ENCODE results near the gene TWF2.
A peak's percentile ranks its signal among the peaks of the same experiment; 100 is the strongest.

Gene TWF2

DNA sequence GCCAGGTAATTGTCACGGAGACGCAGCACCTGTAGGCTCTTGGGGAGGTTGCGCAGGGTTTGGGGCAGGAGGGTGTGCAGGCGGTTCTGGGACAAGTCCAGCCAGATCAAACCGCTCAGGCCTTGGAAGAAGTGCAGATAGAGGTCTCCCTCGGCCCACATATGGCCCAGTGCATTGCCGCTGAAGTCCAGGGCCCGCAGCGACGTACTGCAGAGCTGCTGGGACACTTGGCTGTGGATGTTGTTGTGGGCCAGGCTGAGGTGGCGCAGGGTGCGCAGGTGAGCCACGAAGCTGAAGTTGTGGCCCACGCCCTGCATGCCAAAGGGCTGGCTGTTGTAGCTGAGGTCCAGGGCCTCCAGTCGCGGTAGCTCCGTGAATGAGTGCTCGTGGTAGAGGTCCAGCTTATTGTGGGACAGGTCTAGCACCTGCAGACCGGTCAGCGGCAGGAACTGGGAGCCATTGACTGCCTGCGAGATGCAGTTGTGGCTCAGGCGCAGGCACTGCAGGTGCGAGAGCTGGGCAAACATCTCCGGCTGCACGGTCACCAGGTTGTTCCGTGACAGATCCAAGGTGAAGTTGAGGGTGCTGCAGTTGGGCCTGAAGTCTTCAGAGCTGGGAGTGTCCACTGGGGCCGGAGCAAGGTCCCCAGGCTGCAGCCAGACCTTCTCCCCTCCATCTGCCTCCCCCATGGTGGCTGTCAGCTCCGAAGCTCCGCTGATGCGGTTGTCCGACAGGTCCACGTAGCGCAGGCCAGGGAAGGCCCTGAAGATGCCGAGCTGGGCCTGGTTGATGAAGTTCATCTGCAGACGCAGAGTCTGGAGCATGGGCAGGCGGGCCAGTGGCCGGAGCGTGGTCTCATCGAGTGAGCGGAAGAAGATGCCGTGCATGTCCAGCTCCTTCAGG is 16.4 kb downstream of the TWF2 start:
- no peak for DNase-seq (ENCODE audit: low read depth)

DNA sequence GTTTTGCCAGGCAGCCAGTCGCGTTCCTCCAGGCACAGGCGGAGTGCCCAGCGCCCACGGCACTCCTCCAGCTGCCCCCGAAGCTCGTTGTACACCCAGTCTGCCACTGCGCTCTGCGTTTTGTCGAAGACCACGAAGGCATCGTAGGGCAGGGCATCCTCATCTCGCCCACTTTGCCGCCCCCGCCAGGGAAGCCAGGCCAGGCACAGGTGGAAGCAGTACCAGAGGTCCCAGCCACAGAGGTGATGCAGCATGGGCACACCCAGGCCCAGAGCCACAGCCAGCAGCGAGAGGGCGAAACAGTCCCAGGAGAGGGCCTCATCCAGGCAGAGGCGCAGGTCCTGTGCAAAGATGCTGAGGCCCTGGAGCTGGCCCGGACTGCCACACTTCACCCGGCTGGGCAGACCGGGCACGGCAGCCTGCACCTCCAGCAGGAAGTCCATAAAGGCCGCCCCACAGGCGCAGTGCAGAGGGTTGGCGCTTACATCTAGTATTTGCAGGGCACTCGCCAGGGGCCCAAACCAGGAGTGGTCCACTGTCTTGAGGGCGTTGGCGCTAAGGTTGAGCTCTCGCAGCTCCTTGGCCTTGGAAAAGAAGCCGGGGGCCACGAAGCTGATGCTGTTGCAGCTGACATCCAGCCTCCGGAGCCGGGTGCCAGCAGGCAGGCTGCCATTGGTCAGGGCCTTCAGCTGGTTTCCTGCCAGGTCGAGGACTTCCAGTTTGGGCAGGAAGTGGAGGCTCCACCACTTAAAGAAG is 17.2 kb downstream of the TWF2 start:
- DNase-seq (ENCODE audit: low read depth), result no peak

DNA sequence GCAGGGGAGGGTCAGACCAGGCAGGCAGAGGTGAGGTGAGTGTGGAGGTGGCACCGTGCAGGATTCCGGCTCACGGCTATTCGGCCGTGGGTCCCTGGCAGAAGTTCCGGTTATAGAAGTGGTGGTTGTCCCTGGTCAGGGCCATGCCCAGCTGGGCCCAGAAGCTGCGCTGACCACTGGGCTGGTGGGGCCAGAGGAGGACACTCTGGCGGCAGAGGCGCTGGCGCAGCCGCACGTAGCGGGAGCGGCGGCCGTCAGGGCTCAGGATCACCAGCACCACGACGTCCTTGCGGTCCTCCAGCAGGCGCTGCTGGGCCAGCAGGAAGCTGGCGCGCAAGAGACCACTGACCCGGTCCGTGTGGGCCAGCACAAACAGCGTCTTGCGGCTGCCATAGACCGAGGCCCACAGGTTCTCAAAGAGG is 17.8 kb downstream of the TWF2 start:
- DNase-seq (ENCODE audit: low read depth), result no peak

DNA sequence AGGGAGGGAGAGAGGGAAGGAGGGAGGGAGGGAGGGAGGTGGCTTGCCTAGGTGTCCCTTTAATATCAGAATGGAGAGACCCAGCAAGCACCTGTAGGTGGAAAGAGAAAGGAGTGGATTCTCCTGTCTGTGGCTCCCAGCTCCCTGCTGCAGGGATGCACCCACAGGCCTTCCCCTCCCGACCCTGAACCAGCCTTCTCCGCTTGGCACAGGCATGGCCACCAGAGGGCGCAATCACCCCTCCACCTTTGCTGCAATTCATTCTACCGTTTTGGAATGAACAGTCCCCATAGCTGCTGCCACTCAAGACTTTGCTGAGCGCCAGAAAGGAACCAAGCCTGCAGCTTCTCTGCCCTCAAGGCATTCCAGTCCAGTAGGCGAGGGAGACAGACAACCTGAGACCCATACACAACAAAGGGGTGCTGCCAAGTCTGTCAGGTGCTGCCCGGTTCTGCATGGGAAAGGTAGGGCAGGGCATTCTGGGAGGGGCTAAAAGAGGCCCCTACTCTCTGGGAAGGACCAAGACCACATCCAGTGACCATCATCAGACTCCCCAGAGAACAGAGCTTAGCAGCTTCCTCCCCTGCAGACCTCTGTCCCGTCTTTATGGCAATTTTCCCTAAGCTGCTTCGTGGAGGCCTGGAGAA is 18.5 kb downstream of the TWF2 start:
- DNase-seq (ENCODE audit: low read depth), result peak; percentile 83

DNA sequence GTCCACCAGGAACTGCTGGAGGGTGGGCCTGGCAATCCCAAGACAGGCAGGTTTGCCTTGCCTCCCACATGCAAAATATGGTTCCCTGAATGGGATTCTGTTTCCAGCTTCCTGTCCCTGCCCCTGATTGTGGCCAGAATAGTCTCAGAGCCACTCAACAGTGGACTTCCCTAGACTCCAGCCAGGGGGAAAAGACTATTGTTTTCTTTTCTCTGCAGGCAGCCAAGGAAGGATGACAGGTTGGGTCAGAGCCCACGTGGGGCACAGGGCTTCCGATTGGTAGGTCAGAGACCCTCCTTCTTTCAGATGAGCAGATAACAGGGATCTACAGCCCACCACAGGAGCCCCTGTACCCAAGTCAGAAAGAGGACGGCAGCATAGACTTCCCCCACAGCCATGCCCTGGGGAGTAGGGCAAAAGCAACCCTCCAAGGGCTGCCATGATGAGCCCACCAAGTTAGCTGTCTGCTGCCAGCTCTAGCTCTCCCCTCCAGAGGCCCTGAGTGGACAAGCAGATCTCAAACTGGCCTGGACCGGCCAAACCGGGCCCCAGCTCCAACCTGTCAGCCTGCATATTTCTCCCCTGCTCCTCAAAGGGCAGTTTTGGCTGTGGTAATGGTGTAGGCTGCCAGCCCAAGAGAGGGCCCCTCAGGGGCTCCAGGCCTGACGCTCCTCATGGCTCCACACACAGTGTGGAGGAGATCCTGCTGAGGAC is 19.9 kb downstream of the TWF2 start:
- DNase-seq (ENCODE audit: low read depth), result no peak

DNA sequence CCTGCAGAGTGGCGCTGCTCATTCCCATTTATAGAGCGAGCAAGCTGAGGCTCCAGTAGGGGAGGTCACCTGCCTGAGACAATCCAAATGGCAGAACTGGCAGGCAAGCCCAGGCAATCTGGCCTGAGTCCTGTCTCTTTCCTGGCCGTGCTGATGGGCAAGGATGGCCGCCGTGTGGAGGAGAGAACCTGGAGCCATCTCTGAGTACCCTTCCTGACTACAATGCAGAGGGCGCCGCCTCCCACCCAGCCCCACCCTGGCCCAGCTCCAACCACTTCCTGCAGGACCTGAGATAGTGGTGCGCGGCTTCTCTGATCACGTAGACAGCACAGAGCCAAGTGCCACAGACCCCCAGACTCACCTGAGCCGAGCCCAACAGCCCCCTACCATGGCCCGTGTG is 20.5 kb downstream of the TWF2 start:
- no peak for DNase-seq (ENCODE audit: low read depth)

DNA sequence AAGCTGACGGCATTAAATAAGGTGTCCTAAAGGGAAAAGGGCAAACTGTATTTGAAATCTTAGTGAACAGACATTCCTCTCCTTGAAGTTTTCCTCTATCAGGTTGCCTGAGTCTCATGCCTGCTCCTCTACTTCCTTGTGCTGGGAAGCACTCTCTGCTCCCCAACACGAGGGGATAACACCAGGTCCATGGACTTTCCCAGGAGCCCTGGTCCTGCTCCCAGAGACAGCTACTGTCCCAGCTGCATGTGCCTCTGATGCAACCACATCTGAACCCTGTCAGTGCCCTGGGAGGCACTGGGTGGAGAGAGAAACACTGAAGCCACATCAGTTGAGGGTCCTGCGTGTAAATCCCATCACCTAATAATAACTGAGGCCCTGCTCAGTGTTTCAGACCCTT is 20.9 kb downstream of the TWF2 start:
- no peak for DNase-seq (ENCODE audit: low read depth)

DNA sequence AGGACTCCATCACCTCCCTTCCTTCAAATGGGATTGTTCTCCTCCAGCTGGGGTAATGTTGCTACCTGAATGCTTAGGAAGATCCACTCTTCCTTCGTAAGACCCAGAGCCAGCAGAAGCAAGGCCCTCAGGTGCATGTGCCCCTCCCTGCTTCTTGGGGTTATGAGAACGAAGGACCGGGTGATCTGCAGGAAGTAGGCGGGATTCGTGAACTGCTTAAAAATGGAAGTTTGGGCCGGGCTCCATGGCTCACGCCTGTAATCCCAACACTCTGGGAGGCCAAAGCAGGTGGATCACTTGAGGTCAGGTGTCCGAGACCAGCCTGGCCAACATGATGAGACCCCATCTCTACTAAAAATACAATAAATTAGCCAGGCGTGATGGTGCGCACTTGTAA is 21.6 kb downstream of the TWF2 start:
- DNase-seq (ENCODE audit: low read depth), result no peak

DNA sequence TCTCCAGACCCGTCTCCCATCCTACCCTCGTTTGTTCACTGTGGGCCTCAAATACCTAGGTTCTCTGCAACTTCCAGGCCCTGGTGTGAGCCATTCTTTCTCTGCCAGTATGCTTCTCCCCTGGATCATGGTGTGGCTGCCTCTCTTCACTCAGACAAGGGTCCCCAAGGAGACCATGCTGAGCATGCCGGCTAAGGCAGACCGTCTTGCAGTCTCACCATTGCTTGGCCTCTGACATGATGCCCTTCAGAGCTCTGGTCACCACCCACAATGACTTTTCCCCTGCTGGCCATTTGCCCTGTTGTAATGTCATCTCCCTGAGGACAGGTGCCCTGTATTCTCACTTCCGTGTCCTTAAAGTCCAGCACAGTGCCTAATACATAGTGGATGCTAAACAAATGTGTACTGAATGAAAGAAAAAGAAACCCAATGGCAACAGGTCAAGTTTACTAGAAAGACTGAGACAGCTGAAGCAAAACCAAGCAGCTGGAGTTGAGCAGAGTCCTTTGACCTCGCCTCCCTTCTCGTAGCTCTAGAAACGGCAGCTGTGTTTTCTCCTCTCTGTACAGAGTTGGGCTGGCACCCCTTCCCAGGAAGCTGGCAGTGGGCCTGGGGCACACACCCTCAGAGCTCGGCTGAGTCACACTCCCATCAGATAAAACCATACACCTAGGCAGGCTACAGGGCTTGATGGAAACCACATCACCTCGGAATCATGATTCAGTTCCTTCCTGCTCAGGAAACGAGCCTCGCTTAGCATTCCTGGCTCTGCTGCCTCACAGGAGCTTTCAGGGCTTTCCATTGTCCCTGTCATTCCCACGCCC is 22.2 kb downstream of the TWF2 start:
- DNase-seq (ENCODE audit: low read depth), result peak; percentile 53

DNA sequence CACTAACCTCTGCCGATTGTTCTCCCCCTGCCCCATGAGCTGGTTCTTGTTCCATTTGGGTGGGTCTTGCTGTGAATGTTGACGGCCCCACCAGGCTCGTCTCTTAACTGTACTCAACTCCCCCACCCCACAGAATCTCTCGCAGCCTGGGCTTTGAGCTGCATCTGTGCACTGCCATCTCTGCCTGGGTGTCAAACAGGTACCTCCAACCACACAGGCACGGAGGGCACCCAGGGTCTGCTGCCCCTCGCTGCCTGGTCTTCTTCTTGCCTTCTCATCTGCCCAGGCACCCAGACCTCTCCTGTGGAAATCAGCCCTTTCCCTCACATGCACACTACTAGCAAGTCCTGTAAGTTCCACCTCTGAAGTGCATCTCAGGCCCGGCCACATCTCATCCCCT is 23.6 kb downstream of the TWF2 start:
- no peak for DNase-seq (ENCODE audit: low read depth)

DNA sequence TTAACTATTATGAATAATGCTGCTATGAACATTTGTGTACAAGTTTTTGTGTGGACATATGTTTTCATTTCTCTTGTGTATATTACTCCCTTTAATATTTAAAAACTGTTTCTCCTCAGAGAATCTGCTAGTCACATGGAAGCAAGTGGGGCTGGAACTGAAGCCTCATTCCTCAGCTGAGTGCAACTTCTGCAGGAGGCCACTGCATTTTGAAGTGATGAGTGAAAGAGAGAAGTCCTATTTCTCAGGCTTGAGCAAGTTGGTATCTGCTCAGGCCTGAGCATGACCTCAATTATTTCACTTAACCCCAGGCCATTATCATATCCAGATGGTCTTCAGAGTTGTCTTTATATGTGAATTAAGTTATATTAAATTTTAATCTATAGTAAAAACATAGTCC is 25.1 kb downstream of the TWF2 start:
- no peak for DNase-seq (ENCODE audit: low read depth)

DNA sequence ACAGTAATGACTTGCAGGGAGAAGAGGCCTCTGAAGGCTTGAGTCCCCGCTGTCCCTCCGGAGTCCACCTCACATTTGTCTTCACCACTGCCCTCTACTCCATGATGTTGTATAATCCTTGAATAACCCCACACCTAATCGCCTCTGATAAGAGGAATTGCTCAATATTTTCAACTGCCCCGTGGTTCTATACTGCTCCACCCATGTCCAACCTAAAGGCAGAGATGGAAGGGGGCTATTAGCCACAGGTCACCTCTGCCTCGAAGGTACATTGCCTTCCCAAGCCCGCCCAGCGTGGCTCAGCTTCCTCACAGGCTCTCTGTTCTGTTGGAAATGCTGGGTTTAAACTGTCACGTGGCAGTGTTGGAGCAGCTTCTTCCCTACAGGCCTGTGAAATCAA is 26.0 kb downstream of the TWF2 start:
- DNase-seq (ENCODE audit: low read depth), result no peak

DNA sequence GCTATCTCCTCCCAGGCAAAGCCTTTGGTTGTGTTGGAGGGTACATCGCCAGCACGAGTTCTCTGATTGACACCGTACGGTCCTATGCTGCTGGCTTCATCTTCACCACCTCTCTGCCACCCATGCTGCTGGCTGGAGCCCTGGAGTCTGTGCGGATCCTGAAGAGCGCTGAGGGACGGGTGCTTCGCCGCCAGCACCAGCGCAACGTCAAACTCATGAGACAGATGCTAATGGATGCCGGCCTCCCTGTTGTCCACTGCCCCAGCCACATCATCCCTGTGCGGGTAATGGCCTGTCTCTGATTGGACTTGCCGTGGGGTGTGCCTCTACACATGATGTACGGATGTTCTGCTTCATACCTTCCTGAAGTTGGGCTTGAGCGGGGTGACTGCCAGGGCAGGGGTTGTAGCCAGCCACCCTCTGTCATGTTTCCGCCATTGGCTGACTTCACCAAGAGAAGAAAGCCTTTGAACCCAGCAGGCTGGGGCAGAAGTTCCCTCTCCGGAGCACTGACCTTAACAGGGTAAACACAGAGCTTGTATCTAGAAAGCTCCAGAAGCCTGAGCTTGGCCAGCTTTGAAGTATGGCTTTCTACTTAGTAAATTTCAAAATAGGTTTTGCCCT is 27.6 kb downstream of the TWF2 start:
- DNase-seq (ENCODE audit: low read depth), result no peak

DNA sequence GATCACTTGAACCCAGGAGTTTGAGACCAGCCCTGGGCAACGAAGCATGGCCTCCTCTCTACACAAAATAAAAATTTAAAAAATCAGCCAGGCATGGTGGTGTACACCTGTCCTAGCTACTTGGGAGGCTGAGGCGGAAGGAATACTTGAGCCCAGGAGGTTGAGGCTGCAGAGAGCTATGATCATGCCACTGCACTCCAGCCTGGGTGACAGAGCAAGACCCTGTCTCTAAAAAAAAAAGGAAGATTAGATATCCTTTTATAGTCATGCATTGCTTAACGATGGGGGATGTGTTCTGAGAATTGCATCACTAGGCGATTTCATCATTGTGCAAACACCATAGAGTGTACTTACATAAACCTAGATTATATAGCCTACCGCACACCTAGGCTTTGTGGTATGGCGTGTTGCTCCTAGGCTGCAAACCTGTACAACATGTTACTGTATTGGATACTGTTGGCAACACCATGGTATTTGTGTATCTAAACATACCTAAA is 28.4 kb downstream of the TWF2 start:
- no peak for DNase-seq (ENCODE audit: low read depth)

DNA sequence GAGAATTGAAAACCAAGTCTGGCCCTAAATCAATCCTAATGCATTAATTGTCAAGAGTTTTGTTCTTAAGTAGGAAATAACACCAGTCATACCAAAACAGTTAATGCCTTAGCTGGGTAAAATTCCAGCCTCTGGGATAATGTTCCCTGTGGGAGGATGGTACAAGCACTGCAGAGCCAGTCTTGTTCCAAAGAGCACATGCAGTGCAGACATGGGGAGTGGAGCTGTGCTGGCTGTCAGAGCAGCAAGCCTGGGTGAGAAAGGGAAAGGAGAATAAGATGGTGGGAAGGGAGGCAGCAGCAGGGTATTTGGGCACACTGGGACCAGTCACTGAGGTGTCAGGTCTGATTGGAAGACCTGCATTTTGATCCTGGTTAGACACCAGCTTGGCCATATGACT is 28.9 kb downstream of the TWF2 start:
- no peak for DNase-seq (ENCODE audit: low read depth)

DNA sequence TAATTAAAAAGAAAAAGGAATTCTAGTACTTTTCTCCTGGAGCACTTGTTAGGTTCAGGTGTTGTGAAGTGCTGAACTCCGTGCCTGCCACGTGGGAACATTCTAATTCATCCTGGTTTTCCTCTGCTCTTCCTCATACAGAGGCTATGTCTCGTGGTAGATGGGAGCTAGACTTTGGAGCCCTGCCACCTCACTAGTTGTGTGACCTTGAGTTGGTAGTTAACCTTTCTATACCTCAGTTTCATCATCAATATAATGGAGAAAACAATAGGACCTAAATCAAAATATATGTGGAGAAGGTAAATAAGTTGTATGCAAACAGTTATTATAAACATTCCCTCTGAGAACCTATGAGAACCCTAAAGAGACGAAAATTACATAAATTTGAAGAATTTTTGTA is 30.4 kb downstream of the TWF2 start:
- DNase-seq (ENCODE audit: low read depth), result no peak

DNA sequence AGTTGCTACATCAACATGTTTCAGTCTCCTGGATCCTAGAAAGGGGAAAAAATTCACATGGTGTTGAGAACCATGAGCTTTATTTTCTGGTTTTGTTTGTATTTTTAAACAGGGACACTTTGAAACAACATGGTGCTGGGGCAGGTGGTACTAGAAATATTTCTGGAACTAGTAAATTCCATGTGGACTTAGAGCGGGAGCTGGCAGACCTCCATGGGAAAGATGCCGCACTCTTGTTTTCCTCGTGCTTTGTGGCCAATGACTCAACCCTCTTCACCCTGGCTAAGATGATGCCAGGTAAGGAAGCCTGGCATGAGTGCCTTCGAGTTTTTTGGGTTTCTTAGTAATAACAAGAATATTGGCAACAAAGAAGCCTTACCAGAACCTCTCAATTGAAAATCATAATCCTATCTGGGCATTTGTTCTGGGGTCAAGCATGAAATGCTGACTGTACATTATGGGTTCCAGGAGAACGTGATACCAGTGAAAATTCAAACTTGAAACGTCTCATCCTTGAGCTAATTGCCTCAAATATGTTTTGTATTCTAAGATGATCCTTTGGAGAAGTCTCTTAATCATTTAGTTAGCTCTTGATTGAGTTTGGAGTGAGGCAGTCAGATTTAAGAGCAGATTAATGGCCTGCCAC is 33.1 kb downstream of the TWF2 start:
- DNase-seq (ENCODE audit: low read depth), result no peak

DNA sequence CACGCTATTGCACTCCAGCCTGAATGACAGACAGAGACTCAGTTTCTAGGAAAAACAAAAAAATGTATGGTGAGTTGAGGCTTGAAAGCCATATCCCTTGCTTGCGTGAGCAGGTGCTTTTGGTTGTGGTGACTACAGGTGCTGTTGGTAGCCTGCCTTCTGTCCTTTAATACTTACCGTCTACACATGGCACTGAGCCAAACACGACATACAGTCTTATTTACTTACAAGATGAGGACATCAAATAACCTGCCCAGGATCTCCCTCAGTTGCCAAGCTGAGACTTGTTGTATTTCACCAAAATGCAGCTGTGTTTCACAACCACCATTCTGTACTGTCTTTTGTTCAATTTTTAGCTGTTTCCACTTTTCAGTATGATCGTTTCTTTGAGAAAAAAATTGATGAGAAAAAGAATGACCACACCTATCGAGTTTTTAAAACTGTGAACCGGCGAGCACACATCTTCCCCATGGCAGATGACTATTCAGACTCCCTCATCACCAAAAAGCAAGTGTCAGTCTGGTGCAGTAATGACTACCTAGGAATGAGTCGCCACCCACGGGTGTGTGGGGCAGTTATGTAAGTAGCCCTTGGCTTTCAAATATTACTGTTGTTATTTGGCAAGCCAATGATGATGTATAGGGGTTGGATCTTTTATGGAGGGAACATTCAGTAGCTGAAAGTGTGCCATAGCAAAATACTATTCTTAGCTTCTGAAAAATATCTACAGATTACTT is 34.5 kb downstream of the TWF2 start:
- DNase-seq (ENCODE audit: low read depth), result no peak

DNA sequence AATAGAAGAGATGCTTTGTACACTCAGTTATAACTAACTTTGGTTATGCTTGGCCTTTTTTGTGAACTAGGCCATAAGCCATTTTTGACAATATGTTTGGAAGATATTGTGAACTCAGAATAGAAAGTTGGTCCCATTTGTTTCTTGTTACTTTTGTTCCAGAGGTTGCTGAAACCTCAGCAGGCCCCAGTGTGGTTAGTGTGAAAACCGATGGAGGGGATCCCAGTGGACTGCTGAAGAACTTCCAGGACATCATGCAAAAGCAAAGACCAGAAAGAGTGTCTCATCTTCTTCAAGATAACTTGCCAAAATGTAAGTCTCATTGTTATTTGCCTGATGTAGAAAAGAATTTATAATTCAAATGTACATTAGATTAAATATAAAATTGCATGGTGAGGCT is 35.3 kb downstream of the TWF2 start:
- DNase-seq (ENCODE audit: low read depth), result no peak

All from stimulated activated CD8-positive, alpha-beta memory T cell treated with anti-CD3 and anti-CD28 coated beads, Interleukin-12 subunit alpha, Interleukin-12 subunit beta, amount 100 ng/mL, for 1 hour (primary cell).